Measurements from ENCODE around the gene GPRASP3.
"Not testable (repeated sequence)": the region's sequence is repeated elsewhere in the genome, so short reads cannot be mapped to it uniquely, and the experiment has no call there.

The GPRASP3 gene, protein sequence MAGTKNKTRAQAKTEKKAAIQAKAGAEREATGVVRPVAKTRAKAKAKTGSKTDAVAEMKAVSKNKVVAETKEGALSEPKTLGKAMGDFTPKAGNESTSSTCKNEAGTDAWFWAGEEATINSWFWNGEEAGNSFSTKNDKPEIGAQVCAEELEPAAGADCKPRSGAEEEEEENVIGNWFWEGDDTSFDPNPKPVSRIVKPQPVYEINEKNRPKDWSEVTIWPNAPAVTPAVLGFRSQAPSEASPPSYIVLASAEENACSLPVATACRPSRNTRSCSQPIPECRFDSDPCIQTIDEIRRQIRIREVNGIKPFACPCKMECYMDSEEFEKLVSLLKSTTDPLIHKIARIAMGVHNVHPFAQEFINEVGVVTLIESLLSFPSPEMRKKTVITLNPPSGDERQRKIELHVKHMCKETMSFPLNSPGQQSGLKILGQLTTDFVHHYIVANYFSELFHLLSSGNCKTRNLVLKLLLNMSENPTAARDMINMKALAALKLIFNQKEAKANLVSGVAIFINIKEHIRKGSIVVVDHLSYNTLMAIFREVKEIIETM

DNA sequence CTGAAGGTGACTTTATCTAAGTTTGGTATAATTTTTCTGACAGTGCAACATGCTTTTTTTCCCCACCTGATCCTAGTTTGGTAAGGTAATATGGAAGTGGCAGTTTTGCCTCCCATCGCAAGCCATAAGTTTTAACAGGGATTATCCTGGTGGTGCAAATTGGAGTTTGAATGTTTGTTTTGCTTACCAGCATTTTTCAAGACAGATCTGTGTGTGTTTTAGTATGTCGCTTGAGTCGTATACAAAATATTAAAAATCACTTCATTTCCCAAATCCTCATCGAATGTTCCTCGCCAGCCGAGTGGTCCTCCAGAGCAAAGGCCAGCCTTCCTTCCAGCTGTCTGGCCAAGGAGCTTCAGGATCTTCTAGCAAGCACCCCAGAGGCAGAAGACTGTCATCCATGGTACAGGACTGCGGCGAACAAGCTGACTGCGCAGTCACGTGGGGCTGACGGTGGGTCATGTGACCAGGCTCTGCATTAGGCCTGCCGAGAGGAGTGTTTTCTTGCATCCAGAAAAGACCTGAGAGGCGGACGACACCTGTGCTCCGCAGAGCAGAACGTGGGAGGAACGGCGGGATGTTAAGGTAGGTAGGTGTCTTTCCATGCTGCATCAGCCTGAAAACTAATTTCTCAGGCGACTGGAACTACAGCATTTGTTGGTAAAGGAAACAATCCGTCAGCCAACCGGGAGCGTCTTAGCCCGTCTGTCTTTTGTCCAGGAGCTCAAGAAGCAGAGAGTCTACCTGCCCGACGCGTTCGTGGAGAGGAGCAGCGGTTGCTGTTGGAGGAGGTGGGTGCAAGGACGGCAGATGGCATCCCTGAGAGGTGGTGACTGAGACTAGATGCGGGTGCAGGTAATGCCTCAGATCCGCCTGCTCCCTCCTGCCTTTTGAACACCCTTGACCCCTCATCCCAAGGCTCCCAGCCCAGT lies at the start of gene GPRASP3:
TSS of gene GPRASP3 (plus strand) at position 507 of the 932 bp plus-strand sequence. CDS start 28,253 bp downstream, outside the sequence.
- DNase-seq: peak in 1 of 2 donors; percentile 0

- no peak for DNase-seq
Measured at GRCh38 chrX:102672856-102673255, 47.7 kb upstream of the GPRASP3 start.

DNA sequence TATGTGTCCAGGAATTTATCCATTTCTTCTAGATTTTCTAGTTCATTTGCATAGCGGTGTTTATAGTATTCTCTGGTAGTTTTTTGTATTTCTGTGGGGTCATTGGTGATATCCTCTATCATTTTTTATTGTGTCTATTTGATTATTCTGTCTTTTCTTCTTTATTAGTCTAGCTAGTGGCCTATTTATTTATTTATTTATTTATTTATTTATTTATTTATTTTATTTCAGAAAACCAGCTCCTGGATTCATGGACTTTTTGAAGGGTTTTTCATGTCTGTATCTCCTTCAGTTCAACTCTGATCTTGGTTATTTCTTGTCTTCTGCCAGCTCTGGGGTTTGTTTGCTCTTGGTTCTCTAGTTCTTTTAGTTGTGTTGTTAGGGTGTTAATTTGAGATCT lies 43.1 kb upstream of the GPRASP3 start:
- DNase-seq: not testable (repeated sequence)

DNA sequence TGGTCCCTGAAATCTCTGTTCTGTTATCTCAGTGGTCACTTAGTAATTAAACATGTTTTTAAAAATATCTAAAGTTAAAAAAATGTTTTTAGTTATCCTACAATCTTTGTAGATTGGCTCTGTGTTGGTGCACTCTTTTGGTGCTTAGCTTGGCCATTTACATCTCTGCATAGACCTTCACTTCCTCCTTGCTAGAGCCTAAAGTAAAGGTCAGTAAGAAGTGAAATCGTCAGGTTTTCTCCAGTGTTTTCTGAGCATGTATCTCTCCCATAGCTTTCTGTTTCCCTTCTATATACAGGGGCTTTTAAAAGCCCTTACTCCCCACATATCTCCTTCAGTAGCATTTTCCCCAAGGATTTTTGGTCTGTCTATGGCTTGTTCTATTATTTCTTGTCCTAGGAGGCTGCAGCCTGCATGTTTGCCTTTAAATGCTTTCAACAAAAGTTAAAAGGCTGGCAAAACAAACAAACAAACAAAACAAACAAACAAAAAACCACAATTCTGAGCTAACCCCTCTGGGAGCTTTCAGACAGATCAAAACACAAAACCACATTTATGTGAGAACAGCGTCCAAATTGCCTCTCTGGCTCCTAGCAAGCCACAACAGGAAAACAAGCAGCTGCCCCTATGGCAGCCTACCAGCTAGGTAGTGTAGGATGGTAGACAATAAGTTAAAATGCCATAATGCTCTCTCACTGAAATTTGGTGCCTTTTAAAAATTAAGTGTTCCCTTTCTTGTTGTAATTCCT lies 35.6 kb upstream of the GPRASP3 start:
- DNase-seq: no peak

- DNase-seq: no peak
Measured at GRCh38 chrX:102694749-102695148, 25.8 kb upstream of the GPRASP3 start.

- DNase-seq: no peak
Measured at GRCh38 chrX:102696306-102696705, 24.2 kb upstream of the GPRASP3 start.

DNA sequence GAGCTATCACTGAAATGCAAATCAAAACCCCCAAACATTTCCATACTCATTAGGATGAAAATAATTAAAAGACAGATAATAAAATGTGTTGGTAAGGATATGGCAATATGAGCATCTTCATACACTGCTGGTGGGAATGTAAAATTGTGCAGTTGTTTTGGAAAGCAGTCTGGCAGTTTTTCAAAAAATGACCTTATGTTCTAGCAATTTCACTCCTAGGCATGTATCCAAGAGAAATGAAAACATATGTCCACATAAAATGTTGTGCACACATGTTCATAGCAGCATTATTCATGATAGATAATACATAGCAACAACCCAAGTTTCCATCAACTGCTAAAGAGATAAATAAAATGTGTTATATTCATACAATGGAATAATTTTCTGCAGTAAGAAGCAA lies 23.0 kb upstream of the GPRASP3 start:
- no peak for DNase-seq

- no peak for DNase-seq
Measured at GRCh38 chrX:102708900-102709299, 11.6 kb upstream of the GPRASP3 start.

DNA sequence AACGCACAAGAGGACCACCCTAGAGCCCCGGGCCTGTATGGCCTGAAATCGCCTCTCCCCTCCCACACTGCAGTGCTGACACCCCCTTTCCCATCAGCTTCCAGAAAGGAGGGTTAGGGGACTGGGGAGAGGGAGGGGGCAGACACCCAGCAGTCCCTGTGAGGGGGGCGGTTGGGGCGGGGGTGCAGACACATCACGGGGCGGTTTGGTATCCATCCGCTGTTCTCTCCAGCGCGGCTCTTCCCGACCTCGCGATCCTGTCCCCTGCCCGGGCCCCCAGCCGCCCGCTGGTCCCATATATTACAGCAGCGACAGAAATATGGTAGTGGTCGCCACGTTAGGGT lies 8.7 kb upstream of the GPRASP3 start:
- DNase-seq: no peak

- DNase-seq: no peak
Measured at GRCh38 chrX:102712216-102712966, 8.2 kb upstream of the GPRASP3 start, which contains the start of gene GPRASP2. Gene GPRASP2 (plus strand): TSS chrX:102712448. CDS start chrX:102714870, 2,422 bp downstream.

DNA sequence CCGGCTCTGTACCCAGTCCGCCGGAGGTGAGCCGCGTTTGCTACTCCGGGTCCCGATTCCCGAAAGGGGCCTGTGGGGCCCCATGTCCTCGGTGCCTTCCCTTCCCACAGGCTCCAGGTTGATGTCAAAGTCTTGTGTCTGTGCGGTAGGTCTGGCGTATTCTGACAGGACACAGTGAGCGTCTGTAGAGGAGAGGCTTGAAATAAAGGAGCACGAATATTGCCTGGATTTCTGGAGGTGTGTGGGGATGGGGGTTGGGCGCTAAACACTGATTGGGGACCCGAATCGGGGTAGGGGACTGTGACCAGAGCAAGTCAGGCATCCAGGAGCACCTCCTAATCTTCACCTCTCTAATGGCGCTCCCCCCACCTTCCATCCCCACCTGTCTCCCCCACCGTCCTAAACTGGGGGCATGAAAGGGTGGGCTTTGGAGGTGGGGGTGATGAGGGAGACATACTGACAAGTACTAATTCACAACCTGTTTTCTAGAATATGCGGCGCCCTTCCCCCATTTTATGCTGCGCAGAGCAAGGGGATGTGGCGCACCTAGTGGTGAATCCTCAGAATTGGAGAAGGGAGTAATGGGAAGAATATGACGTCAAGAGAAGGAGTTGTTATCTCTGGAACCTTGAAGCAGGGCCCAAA lies 7.4 kb upstream of the GPRASP3 start:
- DNase-seq: no peak

- no peak for DNase-seq
Measured at GRCh38 chrX:102714994-102715393, 5.5 kb upstream of the GPRASP3 start.

GRCh38 chrX:102715967-102716366 lies 4.6 kb upstream of the GPRASP3 start:
- no peak for DNase-seq

DNA sequence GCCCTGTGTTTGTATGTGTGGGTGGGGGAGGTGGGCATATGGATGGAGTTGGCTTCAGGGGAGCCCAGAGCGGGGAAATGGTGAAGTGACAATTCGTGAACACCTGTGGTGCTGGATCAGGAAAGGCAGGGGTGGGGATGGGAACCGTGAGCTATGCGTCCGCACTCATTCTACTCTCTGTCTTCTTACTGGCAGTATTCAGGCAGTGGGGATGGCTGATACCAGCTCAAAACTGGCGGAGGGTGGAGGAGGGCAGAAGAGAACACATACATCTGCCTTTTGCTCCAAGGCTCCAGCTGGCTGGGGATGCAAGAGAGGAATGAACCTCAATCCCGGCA lies 595 bp downstream of the GPRASP3 start:
- DNase-seq: not testable (repeated sequence)

- DNase-seq: no peak
Measured at GRCh38 chrX:102723456-102723855, 2.9 kb downstream of the GPRASP3 start.

- no peak for DNase-seq
Measured at GRCh38 chrX:102727761-102728160, 7.2 kb downstream of the GPRASP3 start.

DNA sequence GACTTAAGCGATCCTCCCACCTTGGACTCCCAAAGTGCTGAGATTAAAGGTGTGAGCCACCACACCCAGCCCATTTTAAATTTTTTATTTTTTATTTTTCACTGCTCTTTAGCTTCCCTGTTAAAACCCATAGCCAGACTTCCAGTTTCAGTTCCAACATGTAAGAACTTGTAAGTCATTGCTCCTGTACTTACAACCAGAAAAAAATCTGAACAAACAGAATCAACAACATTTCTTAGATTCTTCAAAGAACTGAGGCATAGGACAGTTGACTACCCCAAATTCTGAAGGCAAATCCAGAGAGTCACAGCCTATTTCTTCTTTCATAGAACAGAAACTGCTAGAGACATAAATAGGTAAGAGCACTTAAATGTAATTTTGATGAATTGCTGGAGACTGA lies 8.1 kb downstream of the GPRASP3 start:
- no peak for DNase-seq

GRCh38 chrX:102739657-102740056 lies 19.1 kb downstream of the GPRASP3 start:
- DNase-seq: no peak

- DNase-seq: no peak
Measured at GRCh38 chrX:102744307-102744706, 23.8 kb downstream of the GPRASP3 start.

DNA sequence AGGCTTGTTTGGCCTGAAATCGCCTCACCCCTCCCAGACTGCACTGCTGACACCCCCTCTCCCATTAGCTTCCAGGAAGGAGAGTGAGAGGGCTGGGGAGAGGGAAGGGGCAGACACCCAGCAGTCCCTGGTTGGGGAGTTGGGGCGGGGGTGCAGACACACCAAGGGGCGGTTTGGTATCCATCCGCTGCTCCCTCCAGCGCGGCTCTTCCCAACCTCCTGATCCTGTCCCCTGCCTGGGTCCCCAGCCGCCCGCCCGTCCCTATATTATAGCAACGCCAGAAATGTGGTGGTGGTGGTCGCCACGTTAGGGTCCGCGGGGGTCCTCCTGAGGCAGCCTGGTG lies 24.9 kb downstream of the GPRASP3 start:
- DNase-seq: no peak

GRCh38 chrX:102745857-102746584 lies 25.5 kb downstream of the GPRASP3 start:
- DNase-seq: no peak

Data from bone marrow (tissue), 2 donors.